Superior temporal gyrus (tissue), 1 donor: ENCODE measurements around the gene DPPA2.
"Not testable (repeated sequence)": the region's sequence is repeated elsewhere in the genome, so short reads cannot be mapped to it uniquely, and the experiment has no call there.

Source experiments
- DNase-seq: peaks from one replicate; pipeline ENCODE4 v3.0.0-alpha.2; 2016; ENCODE audit errors: extremely low spot score

DPPA2 gene, protein sequence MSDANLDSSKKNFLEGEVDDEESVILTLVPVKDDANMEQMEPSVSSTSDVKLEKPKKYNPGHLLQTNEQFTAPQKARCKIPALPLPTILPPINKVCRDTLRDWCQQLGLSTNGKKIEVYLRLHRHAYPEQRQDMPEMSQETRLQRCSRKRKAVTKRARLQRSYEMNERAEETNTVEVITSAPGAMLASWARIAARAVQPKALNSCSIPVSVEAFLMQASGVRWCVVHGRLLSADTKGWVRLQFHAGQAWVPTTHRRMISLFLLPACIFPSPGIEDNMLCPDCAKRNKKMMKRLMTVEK

DNA sequence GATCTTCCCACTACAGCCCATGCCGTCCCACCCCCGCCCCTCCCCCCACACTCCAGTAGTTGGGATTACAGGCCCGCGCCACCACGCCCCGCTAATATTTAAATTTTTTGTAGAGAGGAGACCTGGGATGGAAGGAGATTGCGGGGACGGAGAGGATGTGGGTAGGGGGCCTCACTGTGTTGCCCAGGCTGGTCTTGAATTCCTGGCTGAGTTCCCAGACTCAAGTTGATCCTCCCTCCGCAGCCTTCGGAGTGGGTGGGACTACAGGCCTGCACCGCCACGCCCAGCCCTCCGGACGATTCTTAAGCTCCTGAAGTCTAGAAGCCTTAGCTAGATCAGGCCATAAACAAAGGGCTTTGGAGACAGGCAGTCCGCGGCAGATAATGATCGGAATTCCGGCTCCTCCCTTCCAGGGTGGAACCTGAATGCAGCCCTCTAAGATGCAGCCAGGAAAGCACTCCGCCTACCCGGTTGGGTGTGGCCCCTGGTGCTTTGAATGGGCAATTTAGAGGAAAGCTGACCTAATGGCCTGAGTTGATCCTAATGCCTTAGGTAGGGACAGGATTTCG, at the start of gene DPPA2:
TSS of gene DPPA2 (minus strand) at position 356 of the 569 bp plus-strand sequence. CDS start 1,975 bp downstream, outside the sequence.
- no peak for DNase-seq

DNA sequence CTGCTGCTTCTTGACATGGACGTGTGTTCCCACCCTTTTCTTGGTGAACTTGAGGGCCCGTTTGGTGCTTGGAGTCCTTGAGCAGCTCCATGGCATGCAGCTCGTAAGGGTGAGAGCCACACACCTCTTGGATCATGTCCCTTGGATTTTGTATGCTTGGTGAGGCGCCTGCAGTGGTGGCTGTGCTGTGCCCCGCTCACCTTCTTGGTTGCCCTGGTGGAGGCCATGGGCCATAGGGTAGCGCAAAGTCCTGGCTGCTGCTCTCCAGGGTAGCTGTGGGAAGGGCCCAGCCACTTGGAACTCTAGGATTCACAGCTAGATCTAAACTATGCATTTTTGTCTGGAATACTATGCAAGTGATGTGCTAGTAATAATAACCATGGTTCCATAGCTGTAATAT, 47.8 kb upstream of the DPPA2 start:
- DNase-seq = no peak

GRCh38 chr3:109363634-109364033, 47.3 kb upstream of the DPPA2 start:
- no peak for DNase-seq

DNA sequence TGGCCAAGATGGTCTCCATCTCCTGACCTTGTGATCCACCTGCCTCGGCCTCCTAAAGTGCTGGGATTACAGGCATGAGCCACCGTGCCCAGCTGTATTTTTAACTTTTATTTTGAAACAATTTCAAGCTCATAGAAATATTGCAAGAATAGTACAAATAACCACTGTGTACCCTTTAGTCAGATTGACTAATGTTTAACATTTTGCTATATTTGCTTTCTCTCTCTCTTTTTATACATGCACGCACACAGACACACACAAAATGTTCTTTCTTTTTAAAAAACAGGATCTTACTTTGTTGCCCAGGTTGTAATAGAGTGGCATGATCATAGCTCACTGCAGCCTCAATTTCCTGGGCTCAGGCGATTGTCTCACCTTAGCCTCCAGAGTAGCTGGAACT, 46.5 kb upstream of the DPPA2 start:
- no peak for DNase-seq

- not testable (repeated sequence) for DNase-seq
These were observed 42.5 kb upstream of the DPPA2 start for GRCh38 chr3:109358809-109359208.

DNA sequence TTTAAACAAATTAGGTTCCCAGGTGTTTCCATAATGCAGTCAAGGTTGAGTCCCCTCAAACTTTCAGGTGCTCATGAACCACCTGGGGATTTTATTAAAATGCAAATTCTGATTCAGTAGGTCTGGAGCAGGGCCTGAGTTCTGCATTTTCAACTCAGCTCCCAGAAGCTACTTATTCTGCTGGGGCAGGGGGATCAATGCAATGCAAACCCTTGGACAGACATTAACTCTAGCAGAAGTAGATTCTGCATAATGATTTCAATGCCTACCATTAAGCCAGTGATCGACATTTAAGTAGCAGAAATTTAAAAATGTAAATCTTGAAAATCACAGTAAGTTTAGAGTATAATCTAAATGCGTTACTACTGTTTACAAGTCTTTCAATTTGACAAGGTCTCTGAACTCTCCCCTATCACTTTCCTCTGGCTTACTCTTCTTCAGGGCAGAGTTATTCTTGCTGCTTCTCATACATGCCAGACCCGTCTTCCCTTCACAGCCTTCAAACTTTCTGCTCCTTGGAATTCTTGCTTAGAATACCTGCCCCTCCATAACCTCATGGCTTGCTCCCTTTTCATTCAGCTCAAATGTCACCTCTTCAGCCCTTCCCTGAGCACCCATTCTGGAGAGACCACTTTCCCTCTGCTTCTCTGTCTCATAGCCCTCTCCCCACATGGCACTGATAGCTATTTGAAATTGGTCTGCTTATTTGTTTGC, 40.3 kb upstream of the DPPA2 start:
- DNase-seq = no peak

- DNase-seq = no peak
These were observed 39.5 kb upstream of the DPPA2 start for GRCh38 chr3:109355625-109356441.

GRCh38 chr3:109353057-109353456, 36.7 kb upstream of the DPPA2 start:
- no peak for DNase-seq

DNA sequence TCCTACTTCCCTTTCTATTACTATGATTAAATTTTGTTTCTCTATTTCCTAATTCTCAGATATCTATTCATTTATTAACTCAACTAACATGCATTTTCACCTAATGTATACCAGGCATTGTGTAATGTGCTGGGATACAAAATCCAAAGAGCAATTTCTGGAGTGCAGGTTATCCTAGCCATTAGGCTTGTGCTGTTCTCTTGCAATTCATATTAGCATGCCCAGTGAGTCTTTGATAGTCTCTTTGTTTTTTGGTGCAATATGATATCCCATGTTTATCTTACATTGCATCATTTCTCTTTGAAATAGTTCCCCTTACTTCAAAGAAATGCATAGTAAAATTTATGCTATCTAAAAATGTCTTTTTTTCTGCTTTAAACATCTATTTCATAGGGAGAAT, 34.9 kb upstream of the DPPA2 start:
- DNase-seq = no peak

GRCh38 chr3:109346770-109347295, 30.5 kb upstream of the DPPA2 start:
- no peak for DNase-seq

DNA sequence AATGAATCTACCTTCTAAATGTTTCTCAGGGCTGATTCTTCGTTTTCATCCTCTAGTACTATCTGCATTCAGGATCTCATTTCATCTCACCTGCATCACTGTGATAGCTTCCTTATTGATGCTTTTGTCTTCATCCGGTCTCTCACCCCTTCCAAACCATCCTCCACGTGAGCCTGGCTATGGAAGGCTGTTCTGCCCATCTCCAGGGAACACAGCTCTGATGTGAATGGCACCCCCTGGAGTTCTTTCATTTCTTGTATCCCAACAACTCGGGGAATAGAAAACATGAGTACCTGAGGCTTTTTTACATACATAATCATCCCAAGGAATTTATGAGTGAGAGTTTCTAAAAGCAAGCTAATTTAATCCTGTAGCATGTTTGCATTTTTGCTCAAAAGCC, 29.8 kb upstream of the DPPA2 start:
- no peak for DNase-seq

GRCh38 chr3:109339714-109340648, 23.7 kb upstream of the DPPA2 start:
- DNase-seq = no peak

- DNase-seq = no peak
These were observed 22.9 kb upstream of the DPPA2 start for GRCh38 chr3:109339197-109339596.

- DNase-seq = no peak
These were observed 22.0 kb upstream of the DPPA2 start for GRCh38 chr3:109338322-109338721.

GRCh38 chr3:109337393-109337792, 21.1 kb upstream of the DPPA2 start, which contains the start of gene DPPA4:
Gene DPPA4, minus strand, starts transcription at chr3:109337546. Its CDS starts 29 bp downstream, at chr3:109337517.
- no peak for DNase-seq

DNA sequence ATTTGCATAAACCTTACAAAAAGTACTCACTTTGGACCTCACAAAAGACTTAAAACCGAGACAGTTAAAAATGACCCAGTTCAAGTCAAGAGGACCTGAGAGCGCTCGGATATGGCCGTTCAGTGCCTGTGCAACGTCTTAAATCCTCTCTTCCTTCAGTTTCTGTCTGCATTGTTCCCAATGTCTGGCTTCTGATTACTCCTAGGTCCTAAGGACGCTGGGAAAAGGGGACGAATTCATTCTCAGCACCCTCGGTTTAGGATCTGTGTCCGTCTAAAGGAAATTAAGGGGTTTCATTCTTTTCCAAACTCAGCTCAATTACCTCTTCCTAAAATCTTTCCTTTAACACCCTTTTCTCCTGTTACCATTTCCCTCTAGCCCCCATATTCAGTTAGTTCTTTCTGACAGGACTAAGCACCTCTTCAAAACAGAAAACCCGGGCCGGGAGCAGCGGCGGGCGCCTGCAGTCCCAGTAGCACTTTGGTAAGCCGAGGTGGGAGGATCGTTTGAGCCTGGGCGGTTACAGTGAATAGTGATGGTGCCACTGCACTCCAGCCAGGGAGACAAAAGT, 20.1 kb upstream of the DPPA2 start:
- DNase-seq = no peak

DNA sequence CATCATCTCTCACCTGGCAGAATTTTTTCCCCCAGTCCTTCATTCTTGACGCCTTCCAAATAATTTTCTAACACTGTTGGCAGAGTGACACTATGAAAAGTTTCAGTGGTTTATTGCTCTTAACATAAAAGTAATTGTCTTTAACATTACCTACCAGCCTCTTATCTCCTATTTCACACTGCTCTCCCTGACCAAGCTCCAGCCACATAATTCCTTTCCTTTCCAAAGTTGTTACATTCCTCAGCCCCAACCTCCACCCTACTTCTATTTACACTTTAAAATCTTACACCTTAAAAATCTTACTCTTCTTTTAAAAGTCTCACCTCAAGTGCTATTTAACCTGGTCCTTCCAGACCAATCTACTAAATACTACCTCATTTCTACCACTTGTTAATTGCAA, 18.3 kb upstream of the DPPA2 start:
- DNase-seq = no peak

GRCh38 chr3:109331692-109332091, 15.4 kb upstream of the DPPA2 start:
- DNase-seq = no peak

- DNase-seq = no peak
These were observed 14.1 kb upstream of the DPPA2 start for GRCh38 chr3:109330405-109330804.

DNA sequence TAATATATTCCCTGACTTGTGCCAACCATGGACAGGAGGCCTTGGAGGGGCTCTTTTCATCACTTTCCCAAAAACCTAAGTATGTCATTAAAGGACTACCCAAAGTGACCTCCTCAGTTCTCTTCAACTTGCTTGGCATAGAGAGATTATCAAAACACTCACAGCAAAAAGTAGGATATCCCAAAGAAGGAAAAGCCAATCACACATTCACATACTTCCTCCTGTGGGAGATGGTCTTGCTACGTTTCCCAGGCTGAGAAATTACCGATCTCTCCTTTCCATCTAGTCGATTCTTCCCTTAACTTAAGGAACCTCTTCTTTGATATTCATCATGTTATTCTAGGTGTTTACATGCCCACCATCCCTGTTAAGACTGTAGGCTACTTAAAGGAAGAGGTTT, 11.9 kb upstream of the DPPA2 start:
- no peak for DNase-seq
